Activated T-cell treated with anti-CD3 and anti-CD28 coated beads, Interleukin-2, amount 50 U/mL, for 24 hours (primary cell): Measurements from ENCODE around the gene CADM2.
"Not testable (repeated sequence)": the region's sequence is repeated elsewhere in the genome, so short reads cannot be mapped to it uniquely, and the experiment has no call there.

Experiments used
- DNase-seq: peaks from one replicate; pipeline ENCODE4 v3.0.0-alpha.2; 2020
- H3K27ac Mint-ChIP-seq: 2 replicates; pipeline ENCODE4 v1.8.0; 2020; ENCODE audit warnings: mild to moderate bottlenecking, mixed read lengths
- H3K27me3 Mint-ChIP-seq: 2 replicates; pipeline ENCODE4 v1.8.0; 2020; ENCODE audit warnings: mixed read lengths
- H3K36me3 Mint-ChIP-seq: 2 replicates; pipeline ENCODE4 v1.8.0; 2020; ENCODE audit warnings: low read depth, mixed read lengths
- H3K4me1 Mint-ChIP-seq: 2 replicates; pipeline ENCODE4 v1.8.0; 2020; ENCODE audit warnings: low read depth, mixed read lengths
- H3K4me3 Mint-ChIP-seq: 2 replicates; pipeline ENCODE4 v1.8.0; 2020; ENCODE audit warnings: mild to moderate bottlenecking, moderate library complexity, mixed read lengths
- H3K9me3 Mint-ChIP-seq: 2 replicates; pipeline ENCODE4 v1.8.0; 2020; ENCODE audit warnings: mixed read lengths

Gene CADM2

DNA sequence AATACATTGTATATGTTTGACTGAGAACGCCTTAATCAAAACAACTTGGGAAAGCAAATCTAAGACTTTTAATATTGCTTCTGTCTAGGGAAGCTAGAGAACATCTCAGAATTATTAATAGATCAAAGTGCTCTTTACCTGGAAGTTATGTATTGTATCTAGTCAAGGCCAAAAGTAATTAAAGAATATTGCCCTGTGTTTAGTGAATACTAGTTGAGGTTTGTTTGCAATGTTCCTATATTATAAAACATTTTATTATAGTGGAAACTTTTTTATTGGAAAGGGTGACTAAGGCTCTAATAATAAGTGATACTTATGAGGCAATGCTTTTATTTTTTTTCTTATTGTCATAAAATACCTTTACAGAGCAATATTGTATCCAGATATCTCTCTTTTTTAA, 118.2 kb downstream of the CADM2 start:
- Mint-ChIP-seq H3K27ac (no peak overlapping the region), H3K36me3 (no peaks in the 10 kb centered on the region), H3K27me3 (no peaks in the 10 kb centered on the region), H3K4me1 (no peaks in the 10 kb centered on the region), H3K4me3 (no peak overlapping the region), H3K9me3 (no peaks in the 10 kb centered on the region)
- no peak for DNase-seq

DNA sequence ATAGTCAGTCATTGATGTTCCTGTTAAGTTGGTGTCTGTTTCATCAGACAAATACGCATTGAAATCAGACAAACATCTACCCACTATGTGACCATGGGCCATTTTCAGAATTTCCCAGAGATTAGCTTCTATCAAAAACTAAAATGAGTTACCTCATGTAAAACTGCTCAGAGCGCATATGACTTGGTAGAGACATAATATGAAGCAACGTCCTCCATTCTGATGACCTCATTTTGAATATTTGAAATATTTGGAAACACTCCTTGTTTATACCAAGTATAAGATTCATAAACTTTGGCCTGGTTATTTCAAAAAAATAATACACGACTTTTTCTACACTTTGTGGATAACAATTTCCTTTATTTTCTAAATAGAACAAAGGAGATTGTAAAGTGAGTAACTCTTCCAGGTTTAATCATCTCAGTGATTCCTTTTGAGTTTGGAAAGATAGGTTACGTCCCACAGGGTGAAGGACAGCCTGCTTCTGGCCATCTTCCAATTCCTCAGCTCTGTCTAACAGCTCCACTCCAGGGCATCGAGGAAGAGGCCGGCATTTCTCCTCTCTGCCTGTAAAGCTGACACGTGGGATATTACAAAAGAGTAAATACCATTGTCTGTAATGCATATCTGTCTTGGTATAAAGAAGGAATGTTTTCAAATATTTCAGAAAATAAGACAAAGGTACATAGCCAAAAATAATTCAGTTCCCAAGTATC, 122.6 kb downstream of the CADM2 start:
- Mint-ChIP-seq H3K4me1 (no peaks in the 10 kb centered on the region), H3K4me3 (no peak overlapping the region), H3K36me3 (no peaks in the 10 kb centered on the region), H3K27ac (no peak overlapping the region), H3K9me3 (peaks cover 5% of the 10 kb centered on the region), H3K27me3 (no peaks in the 10 kb centered on the region)
- DNase-seq: no peak

DNA sequence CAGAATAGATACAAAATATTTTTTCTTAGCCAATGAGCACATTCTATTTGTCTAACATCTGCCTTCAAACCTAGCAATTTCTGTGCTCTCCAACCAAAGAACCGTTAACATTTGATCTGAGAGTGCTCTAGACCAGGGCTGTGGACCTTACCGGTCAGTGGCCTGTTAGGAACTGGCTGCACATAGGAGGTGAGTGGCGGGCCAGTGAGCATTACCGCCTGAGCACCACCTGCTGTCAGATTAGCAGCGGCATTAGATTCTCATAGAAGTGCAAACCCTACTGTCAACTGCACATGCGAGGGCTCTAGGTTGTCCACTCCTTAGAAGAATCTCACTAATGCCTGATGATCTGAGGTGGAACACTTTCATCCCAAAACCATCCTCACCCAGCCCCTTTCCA, 131.7 kb downstream of the CADM2 start:
- Mint-ChIP-seq H3K9me3 (peaks cover 10% of the 10 kb centered on the region), H3K4me3 (no peak overlapping the region), H3K36me3 (no peaks in the 10 kb centered on the region), H3K4me1 (no peaks in the 10 kb centered on the region), H3K27me3 (no peaks in the 10 kb centered on the region), H3K27ac (no peak overlapping the region)
- no peak for DNase-seq

DNA sequence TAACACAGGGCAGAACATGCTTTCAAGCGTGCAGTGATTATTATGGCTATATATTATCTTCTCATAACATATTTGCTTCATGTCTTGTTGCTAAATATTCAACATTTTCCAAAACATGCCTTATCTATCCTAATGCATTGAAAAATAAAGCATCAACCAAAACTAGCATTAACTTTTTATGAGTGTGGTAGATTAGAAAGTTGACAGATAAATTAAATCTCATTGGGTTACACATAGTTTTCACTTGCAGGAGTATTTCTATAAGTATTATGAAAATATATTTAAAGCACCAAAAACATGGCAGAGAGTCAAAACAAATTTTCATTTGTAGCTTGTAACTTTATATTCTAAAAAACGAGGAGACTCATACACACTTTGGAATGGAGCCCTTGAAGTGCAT, 141.5 kb downstream of the CADM2 start:
- no peak overlapping the region for H3K4me3 Mint-ChIP-seq
- no peaks in the 10 kb centered on the region for H3K36me3 Mint-ChIP-seq
- peaks cover 10% of the 10 kb centered on the region for H3K9me3 Mint-ChIP-seq
- no peaks in the 10 kb centered on the region for H3K4me1 Mint-ChIP-seq
- no peak for DNase-seq
- no peak overlapping the region for H3K27ac Mint-ChIP-seq
- H3K27me3 Mint-ChIP-seq: no peaks in the 10 kb centered on the region

DNA sequence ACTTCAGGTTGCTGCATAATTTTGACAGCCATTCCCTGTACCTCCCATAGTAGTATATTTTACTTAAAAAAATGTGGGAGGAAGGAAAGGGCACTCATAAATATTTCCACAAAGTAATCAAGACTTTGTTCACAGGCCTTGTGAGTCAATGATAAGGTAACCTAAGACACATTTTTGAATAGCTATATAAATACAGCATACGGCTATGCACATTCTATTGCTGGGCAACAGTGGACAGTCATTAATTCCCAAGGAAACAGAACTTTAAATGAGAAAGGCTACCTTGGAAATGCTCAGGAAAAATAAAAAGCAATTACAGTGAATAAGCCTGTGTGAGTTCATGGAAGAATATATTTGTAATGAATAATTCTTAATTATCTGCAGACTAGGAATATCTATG, 144.0 kb downstream of the CADM2 start:
- Mint-ChIP-seq H3K27me3 (no peaks in the 10 kb centered on the region), H3K36me3 (no peaks in the 10 kb centered on the region), H3K27ac (no peak overlapping the region), H3K4me1 (no peaks in the 10 kb centered on the region), H3K4me3 (no peak overlapping the region), H3K9me3 (peaks cover 16% of the 10 kb centered on the region)
- no peak for DNase-seq

- Mint-ChIP-seq H3K4me3 (no peak overlapping the region), H3K9me3 (peaks cover 8% of the 10 kb centered on the region), H3K4me1 (no peaks in the 10 kb centered on the region), H3K36me3 (no peaks in the 10 kb centered on the region), H3K27ac (no peak overlapping the region), H3K27me3 (no peaks in the 10 kb centered on the region)
- no peak for DNase-seq
These were observed 151.6 kb downstream of the CADM2 start for GRCh38 chr3:85110393-85110792.

DNA sequence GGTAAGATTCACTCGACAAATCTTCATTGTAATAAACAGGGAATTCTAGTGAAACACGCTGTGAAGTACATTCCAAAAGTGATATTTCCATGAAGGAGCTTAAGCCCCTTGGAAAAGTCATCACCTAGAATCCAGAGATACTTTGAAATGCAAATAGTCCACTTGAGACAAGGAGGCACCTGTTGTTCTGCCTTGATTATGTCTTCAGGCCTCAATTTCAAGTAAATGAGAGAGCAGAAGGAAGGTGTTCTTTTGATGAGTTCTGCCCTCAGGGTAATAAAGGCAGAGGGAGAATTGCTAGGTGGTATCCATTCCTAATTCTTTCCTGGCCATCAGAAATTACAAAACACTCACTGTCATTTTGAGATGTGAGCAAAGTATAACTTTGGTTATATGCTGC, 162.1 kb downstream of the CADM2 start:
- Mint-ChIP-seq H3K4me3 (no peak overlapping the region), H3K27ac (no peak overlapping the region), H3K27me3 (no peaks in the 10 kb centered on the region), H3K9me3 (peaks cover 14% of the 10 kb centered on the region), H3K4me1 (no peaks in the 10 kb centered on the region), H3K36me3 (no peaks in the 10 kb centered on the region)
- no peak for DNase-seq

DNA sequence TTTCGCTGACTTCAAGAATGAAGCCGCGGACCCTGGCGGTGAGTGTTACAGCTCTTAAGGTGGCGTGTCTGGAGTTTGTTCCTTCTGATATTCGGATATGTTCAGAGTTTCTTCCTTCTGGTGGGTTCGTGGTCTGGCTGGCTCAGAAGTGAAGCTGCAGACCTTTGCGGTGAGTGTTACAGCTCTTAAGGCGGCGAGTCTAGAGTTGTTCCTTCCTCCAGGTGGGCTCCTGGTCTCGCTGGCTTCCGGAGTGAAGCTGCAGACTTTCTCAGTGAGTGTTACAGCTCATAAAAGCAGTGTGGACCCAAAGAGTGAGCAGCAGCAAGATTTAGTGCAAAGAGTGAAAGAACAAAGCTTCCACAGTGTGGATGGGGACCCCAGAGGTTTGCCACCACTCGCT, 174.1 kb downstream of the CADM2 start:
- H3K27me3 Mint-ChIP-seq, H3K27ac Mint-ChIP-seq, H3K9me3 Mint-ChIP-seq, DNase-seq, H3K4me3 Mint-ChIP-seq, H3K36me3 Mint-ChIP-seq, H3K4me1 Mint-ChIP-seq: not testable (repeated sequence)

GRCh38 chr3:85133691-85134420, 175.1 kb downstream of the CADM2 start:
- H3K27me3 Mint-ChIP-seq, H3K27ac Mint-ChIP-seq, H3K9me3 Mint-ChIP-seq, H3K4me1 Mint-ChIP-seq, H3K36me3 Mint-ChIP-seq, H3K4me3 Mint-ChIP-seq, DNase-seq: not testable (repeated sequence)

- H3K27me3 Mint-ChIP-seq: no peaks in the 10 kb centered on the region
- no peak overlapping the region for H3K4me3 Mint-ChIP-seq
- H3K36me3 Mint-ChIP-seq: no peaks in the 10 kb centered on the region
- H3K27ac Mint-ChIP-seq: no peak overlapping the region
- DNase-seq: no peak
- H3K4me1 Mint-ChIP-seq: no peaks in the 10 kb centered on the region
- peaks cover 9% of the 10 kb centered on the region for H3K9me3 Mint-ChIP-seq
These were observed 183.8 kb downstream of the CADM2 start for GRCh38 chr3:85142626-85143025.

DNA sequence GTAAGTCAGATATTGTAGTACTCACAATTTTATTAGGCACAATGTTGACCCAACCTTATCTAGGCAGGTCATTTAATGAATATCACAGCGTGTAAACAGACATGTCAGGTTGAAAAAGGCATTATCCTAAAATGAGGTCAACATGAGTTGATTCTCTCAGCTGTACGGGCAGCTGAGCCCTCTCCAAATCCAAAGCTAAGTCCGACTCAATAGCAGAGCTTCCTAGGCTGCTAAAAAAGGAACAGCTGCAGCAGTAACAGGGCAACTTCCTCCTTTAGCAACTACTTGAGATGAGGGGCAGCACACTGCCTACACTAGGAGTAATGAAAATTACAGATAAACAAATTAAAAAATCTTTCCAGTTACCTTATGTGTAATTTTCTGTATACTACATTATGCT, 189.2 kb downstream of the CADM2 start:
- H3K4me1 Mint-ChIP-seq: no peaks in the 10 kb centered on the region
- H3K9me3 Mint-ChIP-seq: peaks cover 11% of the 10 kb centered on the region
- no peaks in the 10 kb centered on the region for H3K36me3 Mint-ChIP-seq
- no peak for DNase-seq
- no peak overlapping the region for H3K27ac Mint-ChIP-seq
- H3K4me3 Mint-ChIP-seq: no peak overlapping the region
- no peaks in the 10 kb centered on the region for H3K27me3 Mint-ChIP-seq

GRCh38 chr3:85151555-85151954, 192.8 kb downstream of the CADM2 start:
- no peak for DNase-seq
- Mint-ChIP-seq H3K4me3 (no peak overlapping the region), H3K4me1 (no peaks in the 10 kb centered on the region), H3K9me3 (peaks cover 7% of the 10 kb centered on the region), H3K27ac (no peak overlapping the region), H3K36me3 (no peaks in the 10 kb centered on the region), H3K27me3 (no peaks in the 10 kb centered on the region)

GRCh38 chr3:85153279-85153678, 194.5 kb downstream of the CADM2 start:
- H3K27ac Mint-ChIP-seq, H3K4me1 Mint-ChIP-seq, H3K9me3 Mint-ChIP-seq, H3K4me3 Mint-ChIP-seq, H3K27me3 Mint-ChIP-seq, DNase-seq, H3K36me3 Mint-ChIP-seq: not testable (repeated sequence)

DNA sequence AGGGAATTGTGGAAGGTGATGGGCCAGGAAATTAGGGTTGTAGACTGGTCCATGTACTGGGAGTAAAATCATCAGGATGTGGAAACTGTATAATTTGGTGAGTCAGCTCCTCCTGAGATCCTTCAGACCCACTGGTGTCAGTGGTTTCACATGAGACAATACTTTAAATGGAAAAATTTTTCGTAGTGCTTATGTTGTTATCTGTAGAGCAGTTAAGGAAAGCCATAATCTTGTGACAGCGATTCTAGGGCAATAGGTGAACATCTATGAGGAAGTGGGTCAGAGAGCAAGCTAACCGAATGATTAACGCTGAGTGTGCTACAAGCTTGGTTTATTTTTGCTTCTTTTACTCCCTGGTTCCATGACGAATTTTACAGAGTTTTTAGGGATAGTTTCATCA, 200.6 kb downstream of the CADM2 start:
- Mint-ChIP-seq H3K27ac (no peak overlapping the region), H3K27me3 (no peaks in the 10 kb centered on the region), H3K9me3 (peaks cover 3% of the 10 kb centered on the region), H3K4me3 (no peak overlapping the region), H3K36me3 (no peaks in the 10 kb centered on the region), H3K4me1 (peaks cover 1% of the 10 kb centered on the region)
- no peak for DNase-seq

- Mint-ChIP-seq H3K4me3 (no peak overlapping the region), H3K27ac (no peak overlapping the region), H3K9me3 (peaks cover 3% of the 10 kb centered on the region), H3K27me3 (no peaks in the 10 kb centered on the region), H3K4me1 (peaks cover 1% of the 10 kb centered on the region), H3K36me3 (no peaks in the 10 kb centered on the region)
- DNase-seq: no peak
These were observed 202.8 kb downstream of the CADM2 start for GRCh38 chr3:85161544-85161943.
